Measurements from ENCODE around the gene TBX10.
"Not testable (repeated sequence)": the region's sequence is repeated elsewhere in the genome, so short reads cannot be mapped to it uniquely, and the experiment has no call there.

The TBX10 gene

GRCh38 chr11:67644472-67645418, 5.2 kb upstream of the TBX10 start:
- DNase-seq: no peak

- DNase-seq: peak; percentile 27 to 30
Observed at GRCh38 chr11:67644042-67644441, 4.5 kb upstream of the TBX10 start.

GRCh38 chr11:67642173-67643120, 2.9 kb upstream of the TBX10 start:
- no peak for DNase-seq

DNA sequence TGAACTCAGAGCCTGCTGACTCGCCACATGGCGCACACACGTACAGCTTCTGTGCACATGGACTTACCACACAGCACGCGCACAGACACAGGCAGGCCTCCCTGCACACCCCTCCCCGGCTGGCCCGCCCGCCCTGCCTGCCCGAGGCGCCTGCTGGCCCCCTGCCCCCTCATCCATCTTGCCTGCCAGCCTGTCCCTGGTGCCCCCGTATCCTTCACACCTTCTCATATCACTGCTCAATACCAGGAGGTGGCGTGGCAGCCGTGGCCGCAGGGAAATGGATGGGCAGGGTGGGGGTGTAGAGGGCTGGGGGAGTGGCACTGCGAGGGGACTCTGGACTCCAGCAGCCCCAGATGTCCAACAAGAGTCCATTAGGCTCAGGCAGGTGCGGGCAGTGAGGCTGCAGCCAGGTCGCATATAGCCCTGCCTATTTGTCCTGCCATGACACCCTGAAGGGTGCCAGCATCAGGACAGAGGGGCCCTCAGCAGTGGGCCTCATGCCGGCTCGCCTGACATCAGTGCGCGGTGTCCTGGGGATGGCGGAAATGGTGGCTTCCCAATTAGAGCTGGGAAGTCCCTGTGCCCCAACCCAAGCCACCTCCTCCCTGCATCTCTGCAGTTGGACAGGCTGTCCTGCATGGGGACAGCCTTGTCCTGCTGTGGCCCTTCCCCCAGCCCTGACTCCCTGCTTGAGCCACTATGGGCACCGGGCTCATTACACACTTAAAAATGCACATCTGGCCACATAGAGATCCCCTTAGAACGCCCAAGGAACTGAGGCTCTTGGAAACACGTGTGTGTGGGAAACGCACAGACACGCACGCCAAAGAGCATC, 2.0 kb upstream of the TBX10 start:
- no peak for DNase-seq

- no peak for DNase-seq
Observed at GRCh38 chr11:67640758-67641337, 1.3 kb upstream of the TBX10 start.

DNA sequence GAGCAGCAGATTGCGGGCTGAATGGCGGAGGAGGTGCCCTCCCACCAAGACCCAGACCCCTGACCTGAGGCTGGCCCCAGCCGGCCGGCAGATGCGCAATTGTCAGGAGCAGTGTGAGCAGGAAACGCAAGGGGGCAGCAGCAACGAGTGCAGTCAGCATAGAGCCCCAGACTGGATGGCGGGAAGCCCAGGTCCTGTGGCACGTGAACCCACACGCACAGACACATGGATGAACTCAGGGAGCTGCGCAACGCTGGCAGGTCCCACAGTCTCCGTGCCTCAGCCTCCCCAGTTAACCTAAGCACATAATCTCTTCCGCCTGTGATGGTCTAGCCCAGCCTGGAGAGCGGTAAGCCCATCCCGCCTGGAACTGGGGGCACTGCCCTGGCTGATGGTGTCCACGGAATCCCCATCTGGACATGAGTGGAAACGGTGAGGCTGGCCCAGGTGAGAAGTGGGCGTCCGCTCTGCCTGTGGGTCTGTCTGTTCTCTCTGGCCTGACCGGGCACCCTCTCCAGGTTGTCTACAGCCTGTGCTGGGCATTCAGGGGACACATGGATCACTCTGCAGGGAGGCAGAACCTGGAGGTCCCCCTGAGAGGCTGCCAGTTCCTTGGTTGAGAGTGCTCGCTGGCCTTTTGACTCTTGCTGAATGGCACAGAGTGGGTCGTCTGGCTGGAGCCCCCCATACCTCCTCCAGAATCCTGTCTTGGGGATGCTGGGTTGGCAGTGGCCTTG, 626 bp upstream of the TBX10 start:
- peak; percentile 67 to 75 for DNase-seq

DNA sequence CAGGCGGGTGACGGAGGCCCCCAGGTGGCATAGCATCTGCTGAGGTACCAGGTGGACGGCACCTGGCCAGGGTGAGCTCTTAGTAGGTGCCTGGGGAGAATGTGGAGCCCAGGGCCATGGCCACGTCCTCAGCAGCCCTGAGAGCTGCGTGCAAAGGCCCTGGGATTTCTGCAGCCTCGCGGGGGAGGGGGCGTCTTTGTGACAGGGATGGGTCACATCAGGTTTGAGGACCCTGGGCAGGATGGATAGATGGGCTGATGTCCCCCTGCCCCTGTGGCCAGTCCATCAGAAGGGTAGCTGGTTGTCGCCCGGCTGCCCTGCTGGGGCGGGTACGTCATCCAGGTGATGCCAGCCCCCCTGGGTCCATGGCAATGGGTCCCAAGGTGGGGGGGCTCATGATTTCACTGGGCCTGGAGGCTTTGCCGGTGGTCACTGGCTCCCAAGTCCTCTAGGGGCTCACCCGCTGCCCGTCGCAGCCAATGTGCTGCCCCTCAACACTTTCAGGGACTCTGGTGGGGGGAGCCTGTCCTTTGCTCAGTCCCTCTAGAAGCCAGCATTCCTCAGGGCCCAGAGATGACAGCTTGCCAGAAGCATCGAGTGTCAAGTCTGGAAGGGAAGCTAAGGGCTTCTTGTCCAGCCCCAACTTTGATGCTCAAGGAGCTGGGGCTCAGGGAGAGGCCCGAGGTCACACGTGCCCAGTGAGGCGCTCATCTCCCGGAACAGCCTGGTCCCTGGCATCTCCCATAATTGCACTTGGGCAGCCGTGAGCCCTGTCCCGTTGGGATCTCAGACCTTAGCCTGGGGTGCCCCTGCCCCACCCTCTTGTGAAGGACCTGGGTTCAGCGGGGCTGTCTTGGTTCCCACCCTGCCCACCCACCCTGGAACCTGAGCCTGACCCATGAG, 777 bp downstream of the TBX10 start:
- no peak for DNase-seq

DNA sequence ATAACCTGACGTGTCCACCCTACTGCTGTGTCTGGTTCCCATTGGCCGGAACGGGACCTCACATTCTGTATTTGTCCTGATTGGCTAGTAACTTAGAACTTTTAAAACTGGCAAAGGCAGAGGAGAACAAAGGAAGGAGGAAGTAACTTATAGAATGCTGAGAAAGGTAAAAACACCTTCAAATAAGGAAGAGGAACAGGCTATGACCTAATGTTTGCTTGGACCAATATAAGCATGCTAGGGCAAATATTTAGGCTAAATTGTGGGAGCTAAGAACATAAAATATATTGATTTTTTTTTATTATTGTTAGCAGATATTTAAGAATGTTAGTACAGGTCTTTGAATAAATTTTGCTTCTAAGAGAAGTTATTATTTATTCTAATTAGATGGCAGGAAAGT, 2.1 kb downstream of the TBX10 start:
- not testable (repeated sequence) for DNase-seq

DNA sequence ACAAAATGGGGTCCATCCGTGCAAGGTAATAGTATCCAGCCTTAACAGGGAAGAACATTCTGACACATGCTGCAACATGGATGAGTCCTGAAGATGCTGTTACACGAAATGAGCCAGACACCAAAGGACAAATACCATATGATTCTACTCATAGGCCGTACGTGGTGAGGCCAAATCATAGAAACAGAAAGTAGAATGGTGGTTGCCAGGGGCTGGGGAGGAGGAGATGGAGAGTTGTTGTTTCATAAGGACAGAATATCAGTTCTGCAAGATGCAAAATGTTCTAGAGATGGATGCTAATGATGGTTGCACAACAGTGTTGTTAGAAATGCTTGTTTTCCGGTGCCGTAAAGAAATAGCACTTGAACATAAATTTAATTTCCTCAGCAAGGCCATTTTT, 2.6 kb downstream of the TBX10 start:
- no peak for DNase-seq

GRCh38 chr11:67635231-67635521, 4.4 kb downstream of the TBX10 start:
- DNase-seq: no peak

- peak; percentile 73 to 84 for DNase-seq
Observed at GRCh38 chr11:67634366-67635230, 5.0 kb downstream of the TBX10 start.

- DNase-seq: no peak
Observed at GRCh38 chr11:67633758-67634365, 5.7 kb downstream of the TBX10 start.

- DNase-seq: no peak
Observed at GRCh38 chr11:67632982-67633755, 6.4 kb downstream of the TBX10 start.

DNA sequence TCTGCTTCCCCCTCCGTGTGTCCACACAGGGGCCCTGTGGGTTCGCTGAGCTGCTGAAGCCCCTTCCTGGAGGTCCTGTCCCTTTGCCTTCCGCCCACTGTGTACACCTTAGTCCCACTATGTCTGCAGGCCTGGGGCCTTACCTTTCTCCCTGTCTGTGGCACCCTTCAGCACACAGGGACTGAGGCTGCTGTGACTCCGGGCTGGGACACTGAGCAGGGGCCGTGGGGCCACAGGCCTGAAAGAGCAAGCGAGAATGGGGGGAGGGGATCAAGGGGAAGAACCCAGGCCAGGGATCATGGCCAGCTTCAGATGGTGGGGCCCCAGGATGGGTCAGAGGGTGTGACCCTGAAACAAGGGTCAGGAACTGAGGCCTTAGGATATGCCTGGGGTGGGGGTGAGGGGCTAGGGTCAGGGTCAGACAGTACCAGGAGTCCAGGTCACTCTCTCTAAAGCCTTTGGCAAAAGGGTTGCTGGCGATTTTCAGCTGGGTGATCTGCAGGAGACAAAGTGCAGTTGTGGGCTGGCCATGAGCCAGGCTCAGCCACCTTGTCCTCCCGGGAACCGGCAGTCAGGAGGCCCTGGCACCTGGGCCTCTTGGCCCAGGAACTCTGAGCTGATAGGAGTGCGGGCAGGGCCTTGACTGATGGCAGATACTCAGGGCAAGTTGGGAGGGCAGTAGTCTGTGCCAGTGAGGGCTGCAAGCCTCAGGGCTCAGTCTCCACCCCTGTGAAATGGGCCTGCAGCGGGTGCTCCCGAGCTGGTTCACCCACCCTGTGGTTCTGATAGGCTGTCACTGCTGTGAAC, 7.2 kb downstream of the TBX10 start:
- DNase-seq: peak; percentile 66 to 76

DNA sequence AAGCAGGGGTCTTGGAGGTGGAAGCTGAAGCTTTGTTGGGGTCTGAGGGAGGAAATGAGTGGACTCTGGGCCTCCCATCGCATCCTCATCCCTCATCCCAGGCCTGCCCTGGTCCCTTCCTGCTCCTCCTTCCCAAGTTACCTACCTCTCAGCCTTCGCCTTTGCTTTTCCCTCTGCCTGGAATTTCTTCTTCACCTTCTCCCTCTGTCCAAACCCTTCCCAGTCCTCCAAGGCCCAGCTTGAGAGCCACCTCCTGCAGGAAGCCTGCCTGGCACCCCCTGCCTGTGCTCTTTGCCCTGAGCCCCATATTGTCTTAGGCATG, 7.7 kb downstream of the TBX10 start:
- no peak for DNase-seq

GRCh38 chr11:67631411-67631810, 8.2 kb downstream of the TBX10 start:
- no peak for DNase-seq

GRCh38 chr11:67630943-67631331, 8.6 kb downstream of the TBX10 start:
- no peak for DNase-seq
